Measurements from ENCODE around the gene ODC1. TPM values are rescaled to one million over a fixed set of nuclear protein-coding genes. Genes with fewer than 3 reads are reported as not detected.
A peak's percentile ranks its signal among the peaks of the same experiment; 100 is the strongest.

The ODC1 gene
- total RNA-seq, 2 donors from 2014 or later, result 75.3 to 84.6 TPM

GRCh38 chr2:10415640-10416039 is 32.5 kb downstream of the ODC1 start:
- no peak for DNase-seq (ENCODE audit: low spot score in 2 of 2)

GRCh38 chr2:10415048-10415447 is 33.1 kb downstream of the ODC1 start:
- ATAC-seq (no peak), DNase-seq (ENCODE audit: low spot score in 2 of 2) (no peak)
- no peaks in the 10 kb centered on the region for H3K9me3 Mint-ChIP-seq
- peaks cover 0 to 7% of the 10 kb centered on the region in 2 donors for H3K36me3 Mint-ChIP-seq
- H3K27ac Mint-ChIP-seq, result no peak overlapping the region

More at GRCh38 chr2:10415640-10416039, 32.5 kb downstream of the ODC1 start:
- Mint-ChIP-seq H3K36me3 (peaks cover 0 to under 1% of the 10 kb centered on the region in 2 donors), H3K9me3 (no peaks in the 10 kb centered on the region), H3K27ac (no peak overlapping the region)
- ATAC-seq, result no peak

- Mint-ChIP-seq H3K9me3 (no peaks in the 10 kb centered on the region), H3K36me3 (peaks cover 0 to 8% of the 10 kb centered on the region in 2 donors), H3K27ac (no peak overlapping the region)
- ATAC-seq (no peak), DNase-seq (ENCODE audit: low spot score in 2 of 2) (no peak)
Observed at GRCh38 chr2:10414591-10414990, 33.5 kb downstream of the ODC1 start.

- no peaks in the 10 kb centered on the region for H3K9me3 Mint-ChIP-seq
- no peak for DNase-seq (ENCODE audit: low spot score in 2 of 2)
- peak in 1 of 2 donors; percentile 17 for ATAC-seq
- H3K27ac Mint-ChIP-seq, result no peak overlapping the region
- peaks cover 0 to 8% of the 10 kb centered on the region in 2 donors for H3K36me3 Mint-ChIP-seq
Observed at GRCh38 chr2:10413991-10414451, 34.1 kb downstream of the ODC1 start.

- H3K9me3 Mint-ChIP-seq, result no peaks in the 10 kb centered on the region
- ATAC-seq, result no peak
- H3K27ac Mint-ChIP-seq, result no peak overlapping the region
- H3K36me3 Mint-ChIP-seq, result peaks cover 0 to 8% of the 10 kb centered on the region in 2 donors
- no peak for DNase-seq (ENCODE audit: low spot score in 2 of 2)
Observed at GRCh38 chr2:10413503-10413902, 34.6 kb downstream of the ODC1 start.

GRCh38 chr2:10412380-10412779 is 35.7 kb downstream of the ODC1 start:
- ATAC-seq, result peak; percentile 10 to 21

GRCh38 chr2:10411557-10411956 is 36.6 kb downstream of the ODC1 start:
- Mint-ChIP-seq H3K36me3 (peaks cover 0 to 15% of the 10 kb centered on the region in 2 donors), H3K27ac (no peak overlapping the region), H3K9me3 (no peaks in the 10 kb centered on the region)
- no peak for ATAC-seq
- no peak for DNase-seq (ENCODE audit: low spot score in 2 of 2)

More at GRCh38 chr2:10412380-10412779, 35.7 kb downstream of the ODC1 start:
- peaks cover 0 to 8% of the 10 kb centered on the region in 2 donors for H3K36me3 Mint-ChIP-seq
- peak in 1 of 2 donors; percentile 38 for DNase-seq (ENCODE audit: low spot score in 2 of 2)
- H3K27ac Mint-ChIP-seq, result peak overlapping the region in 1 of 2 donors; percentile 50
- no peaks in the 10 kb centered on the region for H3K9me3 Mint-ChIP-seq

GRCh38 chr2:10410823-10411437 is 37.2 kb downstream of the ODC1 start:
- ATAC-seq (no peak), DNase-seq (ENCODE audit: low spot score in 2 of 2) (no peak)
- Mint-ChIP-seq H3K9me3 (no peaks in the 10 kb centered on the region), H3K27ac (no peak overlapping the region), H3K36me3 (peaks cover 0 to 15% of the 10 kb centered on the region in 2 donors)

- peaks cover 0 to 15% of the 10 kb centered on the region in 2 donors for H3K36me3 Mint-ChIP-seq
- no peak for DNase-seq (ENCODE audit: low spot score in 2 of 2)
- H3K9me3 Mint-ChIP-seq, result no peaks in the 10 kb centered on the region
- peak overlapping the region in 1 of 2 donors; percentile 88 for H3K27ac Mint-ChIP-seq
- no peak for ATAC-seq
Observed at GRCh38 chr2:10410001-10410822, 37.9 kb downstream of the ODC1 start.

GRCh38 chr2:10408649-10409579 is 39.2 kb downstream of the ODC1 start:
- no peaks in the 10 kb centered on the region for H3K9me3 Mint-ChIP-seq
- H3K36me3 Mint-ChIP-seq, result peaks cover 0 to 18% of the 10 kb centered on the region in 2 donors
- peak; percentile 52 to 70 for ATAC-seq
- DNase-seq (ENCODE audit: low spot score in 2 of 2), result peak; percentile 80 to 88
- peak overlapping the region; percentile 88 to 96 for H3K27ac Mint-ChIP-seq

GRCh38 chr2:10407841-10408648 is 40.1 kb downstream of the ODC1 start:
- DNase-seq (ENCODE audit: low spot score in 2 of 2) (peak; percentile 68 to 82), ATAC-seq (peak; percentile 82 to 86)
- peak overlapping the region; percentile 88 to 96 for H3K27ac Mint-ChIP-seq
- peaks cover 0 to 19% of the 10 kb centered on the region in 2 donors for H3K36me3 Mint-ChIP-seq
- H3K9me3 Mint-ChIP-seq, result no peaks in the 10 kb centered on the region

- peak overlapping the region; percentile 84 to 88 for H3K27ac Mint-ChIP-seq
- H3K9me3 Mint-ChIP-seq, result no peaks in the 10 kb centered on the region
- H3K36me3 Mint-ChIP-seq, result peaks cover 0 to 19% of the 10 kb centered on the region in 2 donors
- ATAC-seq, result no peak
- DNase-seq (ENCODE audit: low spot score in 2 of 2), result no peak
Observed at GRCh38 chr2:10407432-10407831, 40.7 kb downstream of the ODC1 start.

GRCh38 chr2:10406491-10407188 is 41.5 kb downstream of the ODC1 start:
- H3K27ac Mint-ChIP-seq, result peak overlapping the region in 1 of 2 donors; percentile 88
- no peak for DNase-seq (ENCODE audit: low spot score in 2 of 2)
- peaks cover 0 to 19% of the 10 kb centered on the region in 2 donors for H3K36me3 Mint-ChIP-seq
- no peak for ATAC-seq
- H3K9me3 Mint-ChIP-seq, result no peaks in the 10 kb centered on the region

- no peak for ATAC-seq
- H3K9me3 Mint-ChIP-seq, result no peaks in the 10 kb centered on the region
- H3K27ac Mint-ChIP-seq, result peak overlapping the region in 1 of 2 donors; percentile 14
Observed at GRCh38 chr2:10406016-10406415, 42.1 kb downstream of the ODC1 start.

GRCh38 chr2:10405448-10405847 is 42.7 kb downstream of the ODC1 start:
- DNase-seq (ENCODE audit: low spot score in 2 of 2) (no peak), ATAC-seq (no peak)
- peak overlapping the region in 1 of 2 donors; percentile 14 for H3K27ac Mint-ChIP-seq
- H3K36me3 Mint-ChIP-seq, result peaks cover 0 to 26% of the 10 kb centered on the region in 2 donors
- H3K9me3 Mint-ChIP-seq, result no peaks in the 10 kb centered on the region

More at GRCh38 chr2:10406016-10406415, 42.1 kb downstream of the ODC1 start:
- no peak for DNase-seq (ENCODE audit: low spot score in 2 of 2)
- peaks cover 0 to 23% of the 10 kb centered on the region in 2 donors for H3K36me3 Mint-ChIP-seq
